ENCODE data around the gene KLHL7.
"Not testable (repeated sequence)": the region's sequence is repeated elsewhere in the genome, so short reads cannot be mapped to it uniquely, and the experiment has no call there.

KLHL7 gene

GRCh38 chr7:23220690-23221305 lies 115.2 kb downstream of the KLHL7 start:
- Histone ChIP-seq H3K23ac (ENCODE audit: low read length) (no peak overlapping the region), H2AK5ac (ENCODE audit: low read length) (no peak overlapping the region), H4K91ac (ENCODE audit: low read depth, low read length) (no peak overlapping the region), H3K27me3 (ENCODE audit: insufficient read depth, low read length) (no peaks in the 10 kb centered on the region), H3K4me3 (ENCODE audit: low read depth, low read length) (no peak overlapping the region), H3K4ac (ENCODE audit: low read depth, low read length) (no peak overlapping the region), H4K12ac (ENCODE audit: low read depth, low read length) (no peak overlapping the region), H2BK12ac (ENCODE audit: low read length) (no peak overlapping the region), H2AFZ (ENCODE audit: insufficient read depth, low read length, poor library complexity) (no peak overlapping the region), H2BK120ac (ENCODE audit: insufficient read depth, low read length, poor library complexity) (no peak overlapping the region), H3K36me3 (ENCODE audit: control insufficient read depth in 1 of 2, insufficient read depth in 2 of 2, low read length in 2 of 2) (no peaks in the 10 kb centered on the region), H4K8ac (ENCODE audit: low read depth, low read length) (no peak overlapping the region), H3K79me2 (ENCODE audit: control insufficient read depth, insufficient read depth, low read length, poor library complexity) (no peaks in the 10 kb centered on the region), H3K18ac (ENCODE audit: low read length) (no peak overlapping the region), H3K14ac (ENCODE audit: low read length) (no peak overlapping the region), H3K9me3 (ENCODE audit: insufficient read depth, low read depth, low read length) (no peaks in the 10 kb centered on the region), H3K4me1 (ENCODE audit: control insufficient read depth in 1 of 2, insufficient read depth in 2 of 2, low read length in 2 of 2) (no peaks in the 10 kb centered on the region), H3K79me1 (ENCODE audit: low read length) (no peaks in the 10 kb centered on the region), H3K9ac (ENCODE audit: low read length) (no peak overlapping the region), H3K4me2 (ENCODE audit: low read length) (no peak overlapping the region), H2BK5ac (ENCODE audit: low read depth, low read length, poor library complexity) (no peak overlapping the region), H3K27ac (ENCODE audit: low read depth, low read length) (no peak overlapping the region)
- DNase-seq = no peak
- no CpG with 5 or more reads among the region's 10 CpGs for WGBS (ENCODE audit: extremely low coverage, insufficient coverage, insufficient read length)

GRCh38 chr7:23222439-23223030 lies 117.0 kb downstream of the KLHL7 start:
- no peak overlapping the region for H2BK12ac ChIP-seq (ENCODE audit: low read length)
- H3K9me3 ChIP-seq (ENCODE audit: insufficient read depth, low read depth, low read length) = no peaks in the 10 kb centered on the region
- no peak overlapping the region for H4K8ac ChIP-seq (ENCODE audit: low read depth, low read length)
- no peaks in the 10 kb centered on the region for H3K36me3 ChIP-seq (ENCODE audit: control insufficient read depth in 1 of 2, insufficient read depth in 2 of 2, low read length in 2 of 2)
- no peak overlapping the region for H2AFZ ChIP-seq (ENCODE audit: insufficient read depth, low read length, poor library complexity)
- H3K9ac ChIP-seq (ENCODE audit: low read length) = no peak overlapping the region
- no peak overlapping the region for H4K12ac ChIP-seq (ENCODE audit: low read depth, low read length)
- no peak overlapping the region for H3K4ac ChIP-seq (ENCODE audit: low read depth, low read length)
- no peak overlapping the region for H3K4me3 ChIP-seq (ENCODE audit: low read depth, low read length)
- no peak overlapping the region for H4K91ac ChIP-seq (ENCODE audit: low read depth, low read length)
- H3K4me1 ChIP-seq (ENCODE audit: control insufficient read depth in 1 of 2, insufficient read depth in 2 of 2, low read length in 2 of 2) = no peaks in the 10 kb centered on the region
- no peak overlapping the region for H2BK120ac ChIP-seq (ENCODE audit: insufficient read depth, low read length, poor library complexity)
- H3K18ac ChIP-seq (ENCODE audit: low read length) = no peak overlapping the region
- WGBS (ENCODE audit: extremely low coverage, insufficient coverage, insufficient read length) = no CpG with 5 or more reads among the region's 5 CpGs
- no peak overlapping the region for H3K27ac ChIP-seq (ENCODE audit: low read depth, low read length)
- no peaks in the 10 kb centered on the region for H3K79me1 ChIP-seq (ENCODE audit: low read length)
- no peak overlapping the region for H2BK5ac ChIP-seq (ENCODE audit: low read depth, low read length, poor library complexity)
- no peak overlapping the region for H3K23ac ChIP-seq (ENCODE audit: low read length)
- no peaks in the 10 kb centered on the region for H3K79me2 ChIP-seq (ENCODE audit: control insufficient read depth, insufficient read depth, low read length, poor library complexity)
- no peak overlapping the region for H2AK5ac ChIP-seq (ENCODE audit: low read length)
- H3K27me3 ChIP-seq (ENCODE audit: insufficient read depth, low read length) = no peaks in the 10 kb centered on the region
- no peak for DNase-seq
- no peak overlapping the region for H3K4me2 ChIP-seq (ENCODE audit: low read length)
- H3K14ac ChIP-seq (ENCODE audit: low read length) = no peak overlapping the region

- H2AK5ac ChIP-seq (ENCODE audit: low read length); H2AFZ ChIP-seq (ENCODE audit: insufficient read depth, low read length, poor library complexity); H3K18ac ChIP-seq (ENCODE audit: low read length); H4K8ac ChIP-seq (ENCODE audit: low read depth, low read length); H3K4me2 ChIP-seq (ENCODE audit: low read length); H4K12ac ChIP-seq (ENCODE audit: low read depth, low read length); H3K27ac ChIP-seq (ENCODE audit: low read depth, low read length); DNase-seq; H3K27me3 ChIP-seq (ENCODE audit: insufficient read depth, low read length); H3K9ac ChIP-seq (ENCODE audit: low read length); H2BK5ac ChIP-seq (ENCODE audit: low read depth, low read length, poor library complexity); H3K4ac ChIP-seq (ENCODE audit: low read depth, low read length); H3K79me1 ChIP-seq (ENCODE audit: low read length); H3K9me3 ChIP-seq (ENCODE audit: insufficient read depth, low read depth, low read length); H3K36me3 ChIP-seq (ENCODE audit: control insufficient read depth in 1 of 2, insufficient read depth in 2 of 2, low read length in 2 of 2); H4K91ac ChIP-seq (ENCODE audit: low read depth, low read length); H2BK120ac ChIP-seq (ENCODE audit: insufficient read depth, low read length, poor library complexity); H2BK12ac ChIP-seq (ENCODE audit: low read length); H3K4me1 ChIP-seq (ENCODE audit: control insufficient read depth in 1 of 2, insufficient read depth in 2 of 2, low read length in 2 of 2); H3K79me2 ChIP-seq (ENCODE audit: control insufficient read depth, insufficient read depth, low read length, poor library complexity); H3K4me3 ChIP-seq (ENCODE audit: low read depth, low read length); H3K23ac ChIP-seq (ENCODE audit: low read length); H3K14ac ChIP-seq (ENCODE audit: low read length): not testable (repeated sequence)
- no CpG with 5 or more reads among the region's 4 CpGs for WGBS (ENCODE audit: extremely low coverage, insufficient coverage, insufficient read length)
Observed at GRCh38 chr7:23224364-23224763, 118.8 kb downstream of the KLHL7 start.

GRCh38 chr7:23226844-23227450 lies 121.4 kb downstream of the KLHL7 start:
- Histone ChIP-seq H3K18ac (ENCODE audit: low read length) (no peak overlapping the region), H3K27me3 (ENCODE audit: insufficient read depth, low read length) (no peaks in the 10 kb centered on the region), H3K4me3 (ENCODE audit: low read depth, low read length) (no peak overlapping the region), H4K91ac (ENCODE audit: low read depth, low read length) (no peak overlapping the region), H2BK120ac (ENCODE audit: insufficient read depth, low read length, poor library complexity) (no peak overlapping the region), H3K4me2 (ENCODE audit: low read length) (no peak overlapping the region), H2BK5ac (ENCODE audit: low read depth, low read length, poor library complexity) (no peak overlapping the region), H2BK12ac (ENCODE audit: low read length) (no peak overlapping the region), H3K79me1 (ENCODE audit: low read length) (no peaks in the 10 kb centered on the region), H3K79me2 (ENCODE audit: control insufficient read depth, insufficient read depth, low read length, poor library complexity) (no peaks in the 10 kb centered on the region), H4K8ac (ENCODE audit: low read depth, low read length) (no peak overlapping the region), H2AFZ (ENCODE audit: insufficient read depth, low read length, poor library complexity) (no peak overlapping the region), H3K23ac (ENCODE audit: low read length) (no peak overlapping the region), H3K27ac (ENCODE audit: low read depth, low read length) (no peak overlapping the region), H3K14ac (ENCODE audit: low read length) (no peak overlapping the region), H2AK5ac (ENCODE audit: low read length) (no peak overlapping the region), H3K4ac (ENCODE audit: low read depth, low read length) (no peak overlapping the region), H4K12ac (ENCODE audit: low read depth, low read length) (no peak overlapping the region), H3K4me1 (ENCODE audit: control insufficient read depth in 1 of 2, insufficient read depth in 2 of 2, low read length in 2 of 2) (no peaks in the 10 kb centered on the region), H3K9ac (ENCODE audit: low read length) (no peak overlapping the region), H3K9me3 (ENCODE audit: insufficient read depth, low read depth, low read length) (no peaks in the 10 kb centered on the region), H3K36me3 (ENCODE audit: control insufficient read depth in 1 of 2, insufficient read depth in 2 of 2, low read length in 2 of 2) (no peaks in the 10 kb centered on the region)
- WGBS (ENCODE audit: extremely low coverage, insufficient coverage, insufficient read length) = no CpG with 5 or more reads among the region's 4 CpGs
- no peak for DNase-seq
